ENCODE results near the gene BCL11A.

DNA sequence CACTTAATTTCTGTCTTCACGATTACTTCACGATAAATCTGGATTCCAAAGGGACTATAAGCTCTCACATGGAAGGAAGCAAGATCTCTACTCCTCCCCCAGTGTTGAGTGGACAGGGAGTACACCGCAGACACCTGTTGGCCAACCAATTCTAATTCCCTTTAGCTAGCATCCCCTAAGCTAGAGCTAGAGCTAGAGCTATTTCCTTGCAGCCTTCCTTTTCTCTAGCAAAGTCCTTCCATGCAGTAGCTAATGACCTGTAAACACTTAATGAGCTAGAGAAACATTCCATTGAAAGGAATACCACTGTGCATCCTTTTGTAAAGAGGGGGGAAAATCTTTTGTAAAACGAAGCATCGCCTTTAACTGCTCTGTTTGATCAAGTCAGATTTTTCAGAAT is 56.5 kb downstream of the BCL11A start:
- TF ChIP-seq, protein P1, sequence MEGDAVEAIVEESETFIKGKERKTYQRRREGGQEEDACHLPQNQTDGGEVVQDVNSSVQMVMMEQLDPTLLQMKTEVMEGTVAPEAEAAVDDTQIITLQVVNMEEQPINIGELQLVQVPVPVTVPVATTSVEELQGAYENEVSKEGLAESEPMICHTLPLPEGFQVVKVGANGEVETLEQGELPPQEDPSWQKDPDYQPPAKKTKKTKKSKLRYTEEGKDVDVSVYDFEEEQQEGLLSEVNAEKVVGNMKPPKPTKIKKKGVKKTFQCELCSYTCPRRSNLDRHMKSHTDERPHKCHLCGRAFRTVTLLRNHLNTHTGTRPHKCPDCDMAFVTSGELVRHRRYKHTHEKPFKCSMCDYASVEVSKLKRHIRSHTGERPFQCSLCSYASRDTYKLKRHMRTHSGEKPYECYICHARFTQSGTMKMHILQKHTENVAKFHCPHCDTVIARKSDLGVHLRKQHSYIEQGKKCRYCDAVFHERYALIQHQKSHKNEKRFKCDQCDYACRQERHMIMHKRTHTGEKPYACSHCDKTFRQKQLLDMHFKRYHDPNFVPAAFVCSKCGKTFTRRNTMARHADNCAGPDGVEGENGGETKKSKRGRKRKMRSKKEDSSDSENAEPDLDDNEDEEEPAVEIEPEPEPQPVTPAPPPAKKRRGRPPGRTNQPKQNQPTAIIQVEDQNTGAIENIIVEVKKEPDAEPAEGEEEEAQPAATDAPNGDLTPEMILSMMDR (IDR thresholded peaks at IDR 0.05) = no peak
- TF ChIP-seq POLR2AphosphoS5 (IDR thresholded peaks at IDR 0.05; ENCODE audit: low read depth, low read length) = no peak
